GM23248 (cell line): Measurements from ENCODE around the gene ATG12. TPM values are rescaled to one million over a fixed set of nuclear protein-coding genes. Genes with fewer than 3 reads are reported as not detected.

Source experiments
- DNase-seq: peaks from one replicate; pipeline ENCODE4 v3.0.0-alpha.2; 2015
- H2AFZ ChIP-seq: fragments of 200-600 bp; sonication (generic); 2 replicates; pipeline ENCODE4 v1.6.1; 2016; ENCODE audit warnings: antibody characterized with exemption
- H3F3A ChIP-seq: fragments of 200-600 bp; sonication (generic); 2 replicates; pipeline ENCODE4 v1.6.1; 2016; ENCODE audit warnings: mild to moderate bottlenecking, antibody characterized with exemption, mixed run types; ENCODE audit not compliant: insufficient read depth
- H3K27ac ChIP-seq: fragments of 200-600 bp; sonication (generic); 2 replicates; pipeline ENCODE4 v1.5.1; 2016; ENCODE audit warnings: mild to moderate bottlenecking
- H3K27me3 ChIP-seq: fragments of 200-600 bp; sonication (generic); replicated peaks from 2 replicates; pipeline ENCODE4 v1.6.1; 2016; ENCODE audit warnings: mild to moderate bottlenecking; ENCODE audit not compliant: insufficient read depth
- H3K36me3 ChIP-seq: fragments of 200-600 bp; sonication (generic); 2 replicates; pipeline ENCODE4 v1.6.1; 2016; ENCODE audit warnings: low read depth, mild to moderate bottlenecking
- H3K4me1 ChIP-seq: fragments of 200-600 bp; sonication (generic); 2 replicates; pipeline ENCODE4 v1.6.1; 2016; ENCODE audit warnings: mild to moderate bottlenecking; ENCODE audit not compliant: insufficient read depth
- H3K4me2 ChIP-seq: fragments of 200-600 bp; sonication (generic); one replicate; pipeline ENCODE4 v1.6.1; 2016; ENCODE audit warnings: mild to moderate bottlenecking; ENCODE audit not compliant: unreplicated experiment
- H3K4me3 ChIP-seq: fragments of 200-600 bp; sonication (generic); 2 replicates; pipeline ENCODE4 v1.5.1; 2016; ENCODE audit warnings: mild to moderate bottlenecking
- H3K79me2 ChIP-seq: fragments of 200-600 bp; sonication (generic); 2 replicates; pipeline ENCODE4 v1.6.1; 2016; ENCODE audit warnings: mild to moderate bottlenecking; ENCODE audit not compliant: insufficient read depth
- H3K9ac ChIP-seq: fragments of 200-600 bp; sonication (generic); 2 replicates; pipeline ENCODE4 v1.6.1; 2016; ENCODE audit warnings: mild to moderate bottlenecking
- H3K9me2 ChIP-seq: fragments of 200-600 bp; sonication (generic); 2 replicates; pipeline ENCODE4 v1.6.1; 2016; ENCODE audit warnings: mixed run types, mild to moderate bottlenecking, moderate library complexity; ENCODE audit not compliant: insufficient read depth
- H3K9me3 ChIP-seq: fragments of 200-600 bp; sonication (generic); one replicate; pipeline ENCODE4 v1.6.1; 2017; ENCODE audit warnings: low read depth
- H4K20me1 ChIP-seq: fragments of 200-600 bp; sonication (generic); 2 replicates; pipeline ENCODE4 v1.6.0; 2016; ENCODE audit not compliant: insufficient read depth
- EZH2 ChIP-seq: fragments of 200-600 bp; sonication (generic); IDR thresholded peaks from 2 replicates; pipeline ENCODE4 v1.6.1; 2018; ENCODE audit warnings: antibody characterized with exemption, mild to moderate bottlenecking; ENCODE audit not compliant: insufficient read depth, poor library complexity, severe bottlenecking
- EZH2phosphoT487 ChIP-seq: fragments of 200-600 bp; sonication (generic); IDR thresholded peaks from 2 replicates; pipeline ENCODE4 v1.6.1; 2018; ENCODE audit warnings: antibody characterized with exemption, moderate library complexity, mild to moderate bottlenecking, low read depth; ENCODE audit not compliant: insufficient read depth
- WGBS, 2 experiments: methylation state at CpG; one replicate each; pipeline ENCODE4 v1.1.6; 2015 to 2017; ENCODE audit warnings: low lambda C conversion rate in 2 of 2, low coverage in 1 of 2; ENCODE audit errors: missing lambda C conversion rate in 2 of 2; 5-methylcytosine and 5-hydroxymethylcytosine counted together
- in situ Hi-C: fragments of 300-500 bp; cut with MboI; formaldehyde crosslinking; loops from 2 replicates; pipeline ENCODE4 v1.15.0; 2020
- polyA plus RNA-seq: library from polyadenylated mRNA; unstranded; fragments of >200 nt; fragmentation: Nextera tagmentation; extraction: Ambion mirVana; gene quantifications from 2 replicates; pipeline ENCODE4 v1.2.1, GENCODE V29; 2016
- total RNA-seq: library from RNA; depleted of rRNA; stranded (reverse); fragments of >200 nt; shearing (Covaris generic); gene quantifications from 2 replicates; pipeline ENCODE4 v1.2.3, GENCODE V29; 2014

The ATG12 gene
- total and polyA plus RNA-seq, 2 experiments from 2014 or later: 57.2 to 126 TPM

DNA sequence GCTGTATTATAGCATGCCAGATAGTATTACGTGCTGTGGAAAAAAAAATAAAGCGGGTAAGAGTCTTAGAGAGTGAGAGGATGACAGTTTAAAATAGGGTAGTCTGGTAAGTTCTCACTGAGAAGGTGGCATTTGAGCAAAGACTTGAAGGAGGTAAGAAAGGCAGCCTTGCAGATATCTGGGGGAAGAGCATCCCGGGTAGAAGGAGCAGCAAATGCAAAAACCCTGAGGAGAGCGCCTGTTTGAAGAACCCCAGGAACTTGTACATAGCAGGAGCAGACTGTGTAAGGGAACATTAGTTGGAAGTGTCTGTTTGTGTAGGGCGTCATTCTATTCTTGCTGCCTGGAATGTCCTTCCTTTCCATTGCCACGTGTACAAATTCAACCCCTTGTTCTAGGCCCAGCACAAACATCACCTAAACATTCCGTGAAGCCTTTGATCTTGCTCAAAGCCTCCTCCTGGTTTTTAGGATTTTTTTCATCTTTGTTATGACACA is 3.0 kb upstream of the ATG12 start:
- Histone ChIP-seq H4K20me1 (no peaks in the 10 kb centered on the region; the same call in 1 of the 2 replicates), H3K9me2 (no peaks in the 10 kb centered on the region), H3K4me3 (peak overlapping the region; percentile 96), H3K36me3 (no peaks in the 10 kb centered on the region), H2AFZ (peak overlapping the region; percentile 21), H3K27ac (peak overlapping the region; percentile 68), H3K4me2 (peak overlapping the region; percentile 99), H3K9ac (peak overlapping the region; percentile 94), H3K9me3 (no peaks in the 10 kb centered on the region), H3K79me2 (peaks cover 95% of the 10 kb centered on the region), H3K4me1 (peaks cover 27% of the 10 kb centered on the region), H3K27me3 (no peaks in the 10 kb centered on the region), H3F3A (peaks cover 33% of the 10 kb centered on the region)
- TF ChIP-seq EZH2phosphoT487: no peak
- TF ChIP-seq EZH2: no peak
- peak; percentile 62 for DNase-seq
- 7 to 11% methylated on average over 7 of the region's 7 CpGs for WGBS, 2 experiments
- in situ Hi-C loops: loop anchor here (25.0 kb wide), 1 partner anchor 532 kb away; no protein-coding TSS in a partner anchor

DNA sequence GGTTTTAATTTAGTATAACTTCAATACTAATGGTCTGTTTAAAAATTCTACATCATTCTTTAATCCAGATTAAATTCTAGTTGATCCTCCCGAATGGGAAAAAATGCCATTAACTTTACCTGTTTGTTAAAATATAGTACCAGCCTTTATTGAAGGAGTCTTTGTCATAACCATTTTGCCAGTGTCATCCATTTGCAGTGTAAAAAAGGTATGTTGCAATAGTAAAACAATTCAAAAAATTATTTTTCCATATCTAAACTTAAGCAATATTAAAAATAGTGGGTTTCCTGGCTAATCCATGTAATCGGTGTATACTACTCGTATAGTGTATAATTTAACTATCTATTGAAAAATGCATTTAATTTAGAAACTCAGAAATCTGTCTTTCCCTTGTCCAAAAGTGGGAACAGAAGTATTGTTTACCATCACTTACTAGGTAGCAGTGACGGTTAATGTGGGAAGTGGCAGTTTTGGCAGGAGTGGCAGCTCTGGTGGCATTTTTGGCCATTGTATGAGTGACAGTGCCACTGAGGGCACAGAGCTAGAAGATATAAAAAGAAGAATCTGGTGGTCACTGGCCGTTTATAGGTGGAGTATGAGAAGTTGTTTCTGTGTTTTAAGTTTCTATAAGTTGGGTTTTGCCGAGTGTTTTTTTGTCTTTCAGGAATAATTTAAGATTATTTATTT is 2.2 kb upstream of the ATG12 start:
- peak overlapping the region; percentile 94 for H3K9ac ChIP-seq
- DNase-seq: peak; percentile 36
- H3K4me3 ChIP-seq: peak overlapping the region; percentile 96
- H3K9me2 ChIP-seq: no peaks in the 10 kb centered on the region
- H3K27ac ChIP-seq: peak overlapping the region; percentile 68
- H4K20me1 ChIP-seq: no peaks in the 10 kb centered on the region; the same call in 1 of the 2 replicates
- no peaks in the 10 kb centered on the region for H3K9me3 ChIP-seq
- no peaks in the 10 kb centered on the region for H3K27me3 ChIP-seq
- peaks cover 95% of the 10 kb centered on the region for H3K79me2 ChIP-seq
- in situ Hi-C loops: loop anchor here (25.0 kb wide), 1 partner anchor 531 kb away; no protein-coding TSS in a partner anchor
- TF ChIP-seq EZH2 (no peak), EZH2phosphoT487 (no peak)
- H3F3A ChIP-seq: peaks cover 36% of the 10 kb centered on the region
- H3K4me2 ChIP-seq: peak overlapping the region; percentile 99
- no peaks in the 10 kb centered on the region for H3K36me3 ChIP-seq
- no peak overlapping the region for H2AFZ ChIP-seq
- peaks cover 34% of the 10 kb centered on the region for H3K4me1 ChIP-seq
- WGBS, 2 experiments: 22% methylated on average over 6 of the region's 6 CpGs

DNA sequence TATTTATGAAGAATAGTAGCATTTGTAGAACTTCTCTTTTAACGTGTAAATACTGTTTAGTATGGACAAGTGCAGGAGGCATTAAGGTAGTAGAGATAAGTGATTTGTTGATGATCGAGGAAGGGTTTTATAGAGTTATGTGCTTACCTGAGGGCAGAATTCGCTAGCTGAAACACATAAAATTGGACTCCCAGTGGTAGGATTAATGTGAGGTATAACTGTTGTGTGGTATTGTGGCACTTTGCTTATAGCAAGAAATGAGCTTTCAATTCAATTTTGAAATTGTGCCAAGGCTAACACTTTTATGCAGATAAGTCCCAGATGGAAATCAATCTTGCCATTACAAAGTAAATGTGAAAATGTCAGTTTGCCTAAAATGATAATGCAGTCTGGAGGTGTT is 1.6 kb upstream of the ATG12 start:
- no peaks in the 10 kb centered on the region for H3K9me3 ChIP-seq
- in situ Hi-C loops: loop anchor here (25.0 kb wide), 1 partner anchor 531 kb away; no protein-coding TSS in a partner anchor
- peak overlapping the region; percentile 94 for H3K9ac ChIP-seq
- H3K9me2 ChIP-seq: no peaks in the 10 kb centered on the region
- TF ChIP-seq EZH2phosphoT487 (no peak), EZH2 (no peak)
- H3K27me3 ChIP-seq: no peaks in the 10 kb centered on the region
- peak overlapping the region; percentile 96 for H3K4me3 ChIP-seq
- peak; percentile 37 for DNase-seq
- H2AFZ ChIP-seq: peak overlapping the region; percentile 80
- H3F3A ChIP-seq: peaks cover 36% of the 10 kb centered on the region
- peaks cover 95% of the 10 kb centered on the region for H3K79me2 ChIP-seq
- 0 out of 2 replicates have a peak, but pooled peaks cover 3% of the 10 kb centered on the region for H3K36me3 ChIP-seq
- no peaks in the 10 kb centered on the region; the same call in 1 of the 2 replicates for H4K20me1 ChIP-seq
- peak overlapping the region; percentile 84; the same call in 1 of the 2 replicates for H3K27ac ChIP-seq
- WGBS, 2 experiments: 2 to 3% methylated on average over 3 of the region's 3 CpGs
- peaks cover 39% of the 10 kb centered on the region for H3K4me1 ChIP-seq
- peak overlapping the region; percentile 99 for H3K4me2 ChIP-seq

DNA sequence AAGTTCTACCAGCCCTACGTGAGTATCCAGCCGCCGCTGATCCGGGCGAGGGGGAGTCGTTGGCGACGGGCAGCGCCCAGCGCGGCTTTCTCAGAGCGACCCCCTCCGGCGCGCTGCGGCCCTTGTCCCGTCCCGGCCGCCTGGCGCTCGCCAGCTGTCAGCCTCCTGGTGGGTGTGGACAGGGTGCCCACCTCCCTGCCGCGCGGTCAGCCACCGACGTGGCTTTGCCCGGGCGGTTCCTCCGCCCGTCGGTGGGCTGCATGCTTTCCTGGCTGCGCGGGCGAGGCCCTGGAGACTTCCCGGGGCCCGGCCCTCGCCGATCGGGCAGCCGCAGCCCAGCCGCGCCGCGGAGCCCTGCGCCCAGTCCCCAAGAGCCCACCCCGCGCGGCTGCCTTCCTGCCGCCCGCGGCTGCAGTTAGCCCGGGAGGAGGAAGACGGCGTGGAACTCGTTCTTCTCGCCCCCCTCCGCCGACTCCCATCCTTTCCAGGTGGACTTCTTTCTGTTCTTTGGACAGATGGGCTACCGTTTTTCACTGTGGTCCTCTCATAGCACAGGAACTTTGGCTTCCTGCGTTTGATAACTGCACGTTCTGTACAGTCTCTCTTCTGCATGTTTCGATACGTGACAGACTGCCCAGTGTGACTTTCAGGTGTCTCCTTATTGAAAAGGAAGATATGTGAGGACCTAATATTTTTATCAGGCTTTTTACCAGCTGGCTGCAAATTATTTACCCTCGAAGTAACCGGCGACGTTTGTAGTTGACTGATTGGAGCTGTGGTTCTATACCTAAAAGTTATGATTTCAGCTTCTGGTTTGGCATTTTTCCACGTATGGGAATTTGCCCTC is 947 bp upstream of the ATG12 start:
- in situ Hi-C loops: loop anchor here (25.0 kb wide), 1 partner anchor 530 kb away; no protein-coding TSS in a partner anchor
- DNase-seq: peak; percentile 82

More for the DNA sequence above, 947 bp upstream of the ATG12 start:
- peaks cover 39% of the 10 kb centered on the region for H3K4me1 ChIP-seq
- peaks cover 36% of the 10 kb centered on the region for H3F3A ChIP-seq
- H3K4me3 ChIP-seq: peak overlapping the region; percentile 96
- no peak for TF ChIP-seq EZH2phosphoT487
- no peak for TF ChIP-seq EZH2
- no peaks in the 10 kb centered on the region; the same call in 1 of the 2 replicates for H4K20me1 ChIP-seq
- H2AFZ ChIP-seq: peak overlapping the region; percentile 80
- H3K9me3 ChIP-seq: no peaks in the 10 kb centered on the region
- peak overlapping the region; percentile 99 for H3K4me2 ChIP-seq
- no peaks in the 10 kb centered on the region for H3K9me2 ChIP-seq
- 1 to 2% methylated on average over 64 to 67 of the region's 68 CpGs for WGBS, 2 experiments
- H3K79me2 ChIP-seq: peaks cover 95% of the 10 kb centered on the region
- peak overlapping the region; percentile 84 for H3K27ac ChIP-seq
- H3K27me3 ChIP-seq: no peaks in the 10 kb centered on the region
- 0 out of 2 replicates have a peak, but pooled peaks cover 4% of the 10 kb centered on the region for H3K36me3 ChIP-seq
- peak overlapping the region; percentile 94 for H3K9ac ChIP-seq
